ENCODE data around the gene DIO3. TPM values are rescaled to one million over a fixed set of nuclear protein-coding genes. Genes with fewer than 3 reads are reported as not detected.

Gene DIO3
- total RNA-seq, result not detected in 2 replicates

GRCh38 chr14:101561145-101561896 lies at the start of gene DIO3:
TSS of gene DIO3 (plus strand) at chr14:101561495.

Other genes with a start within 250 kb of the DIO3 start
- 57.2 and 65.8 TPM in 2 replicates for gene PPP2R5C, start 200.2 kb downstream of the DIO3 start, total RNA-seq